Suppressor macrophage treated with lipopolysaccharide for 1 hour (primary cell): Measurements from ENCODE around the gene FOXN3.

Experiments
- DNase-seq, 3 donors: peaks; one replicate each; pipeline ENCODE4 v3.0.0-alpha.2; 2020 to 2022

Gene FOXN3

GRCh38 chr14:89408907-89409700 is 7.9 kb downstream of the FOXN3 start:
- no peak for DNase-seq

GRCh38 chr14:89407856-89408255 is 9.2 kb downstream of the FOXN3 start:
- no peak for DNase-seq

- peak; percentile 64 to 82 (median 68) for DNase-seq
Measured at GRCh38 chr14:89406941-89407340, 10.1 kb downstream of the FOXN3 start.

DNA sequence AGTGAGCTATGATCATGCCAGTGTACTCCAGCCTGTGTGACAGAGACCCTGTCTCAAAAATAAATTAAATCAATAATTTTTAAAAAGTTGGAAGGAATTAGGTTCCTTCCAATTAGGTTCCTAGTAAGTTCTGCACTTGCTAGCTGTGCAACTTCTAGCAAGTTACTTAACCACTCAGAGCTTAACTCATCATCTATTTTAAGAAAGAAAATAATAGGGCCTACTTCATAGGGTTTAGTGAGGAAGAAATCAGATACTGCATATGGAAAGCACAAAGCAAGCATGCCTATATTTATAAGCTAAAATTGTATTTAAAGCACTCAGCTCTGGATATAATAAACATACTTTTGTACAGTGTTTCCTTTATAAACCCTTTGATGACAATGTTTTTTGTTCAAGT is 10.7 kb downstream of the FOXN3 start:
- DNase-seq: no peak

- no peak for DNase-seq
Measured at GRCh38 chr14:89405712-89406111, 11.3 kb downstream of the FOXN3 start.

- no peak for DNase-seq
Measured at GRCh38 chr14:89402363-89402762, 14.7 kb downstream of the FOXN3 start.

DNA sequence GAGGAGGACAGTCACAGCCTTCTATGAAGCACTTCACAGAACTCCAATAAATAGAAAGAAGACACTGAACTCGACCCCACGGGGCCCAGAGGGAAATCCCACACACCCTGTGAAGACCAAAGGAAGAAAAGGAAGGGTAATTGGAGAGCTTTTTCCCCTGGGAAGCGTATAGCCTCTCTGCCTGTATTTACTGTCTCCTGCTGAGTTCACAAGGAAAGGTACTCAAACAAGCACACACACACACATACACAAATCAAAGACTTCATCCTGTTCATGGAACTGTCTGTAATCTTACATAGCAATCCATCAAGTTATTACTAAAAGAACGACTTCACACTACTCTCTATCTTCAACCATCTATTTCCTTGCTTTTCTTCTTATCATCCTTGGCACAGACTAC is 15.3 kb downstream of the FOXN3 start:
- DNase-seq: no peak

DNA sequence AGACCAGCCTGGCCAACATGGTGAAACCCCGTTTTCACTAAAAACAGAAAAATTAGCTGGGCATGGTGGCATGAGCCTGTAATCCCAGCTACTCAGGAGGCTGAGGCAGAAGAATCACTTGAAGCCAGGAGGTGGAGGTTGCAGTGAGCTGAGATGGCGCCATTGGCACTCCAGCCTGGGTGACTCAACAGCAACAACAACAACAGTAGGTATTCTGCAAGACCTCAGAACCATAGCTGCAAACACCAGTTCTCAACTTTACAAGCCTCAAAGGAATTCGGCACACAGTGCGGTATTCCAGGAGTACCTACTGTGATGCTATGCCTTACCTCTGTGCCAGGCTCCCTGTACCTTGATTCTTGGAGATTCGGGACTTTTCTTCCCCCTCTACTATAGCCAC is 15.8 kb downstream of the FOXN3 start:
- DNase-seq: no peak

DNA sequence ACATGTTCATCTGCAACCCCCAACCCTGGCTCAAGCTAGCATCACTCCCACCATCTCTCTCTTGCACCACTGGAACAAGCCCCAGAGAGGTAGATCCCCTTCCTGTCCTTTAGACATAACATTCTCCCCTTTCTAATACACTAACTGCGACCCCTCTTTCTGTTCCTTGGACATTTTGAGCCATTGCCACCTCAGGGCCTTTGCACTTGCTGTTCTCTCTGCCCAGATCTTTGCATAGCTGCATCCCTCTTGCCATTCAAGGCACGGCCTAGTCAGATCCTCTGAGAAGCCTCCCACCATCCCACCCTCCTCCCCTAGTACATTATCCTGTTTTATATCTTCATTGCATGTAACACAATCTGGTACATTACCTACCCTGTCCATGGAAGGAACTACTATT is 16.5 kb downstream of the FOXN3 start:
- DNase-seq: no peak

DNA sequence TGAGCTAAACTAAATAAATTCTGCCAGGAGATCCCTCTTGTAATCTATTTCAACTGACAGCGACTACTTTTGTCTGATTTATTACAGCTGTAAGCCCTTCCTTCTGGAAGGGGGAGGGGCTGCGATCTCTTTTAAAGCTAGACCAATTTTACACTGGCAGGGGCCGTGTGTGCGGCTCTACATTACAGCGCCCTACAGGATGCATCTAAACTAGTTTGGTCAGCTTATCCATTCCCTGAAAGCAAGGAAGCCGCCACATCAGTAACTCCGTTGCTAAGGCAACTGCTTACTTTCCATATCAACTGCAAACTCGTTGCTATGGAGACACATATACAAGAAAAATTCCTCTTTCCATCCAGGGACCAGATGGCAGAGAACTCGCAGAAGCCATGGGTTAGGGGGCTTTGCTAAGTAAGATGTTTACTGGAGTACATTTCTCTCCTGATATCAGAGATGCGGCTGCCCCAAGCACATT is 17.4 kb downstream of the FOXN3 start:
- no peak for DNase-seq

GRCh38 chr14:89399157-89399556 is 17.9 kb downstream of the FOXN3 start:
- no peak for DNase-seq

DNA sequence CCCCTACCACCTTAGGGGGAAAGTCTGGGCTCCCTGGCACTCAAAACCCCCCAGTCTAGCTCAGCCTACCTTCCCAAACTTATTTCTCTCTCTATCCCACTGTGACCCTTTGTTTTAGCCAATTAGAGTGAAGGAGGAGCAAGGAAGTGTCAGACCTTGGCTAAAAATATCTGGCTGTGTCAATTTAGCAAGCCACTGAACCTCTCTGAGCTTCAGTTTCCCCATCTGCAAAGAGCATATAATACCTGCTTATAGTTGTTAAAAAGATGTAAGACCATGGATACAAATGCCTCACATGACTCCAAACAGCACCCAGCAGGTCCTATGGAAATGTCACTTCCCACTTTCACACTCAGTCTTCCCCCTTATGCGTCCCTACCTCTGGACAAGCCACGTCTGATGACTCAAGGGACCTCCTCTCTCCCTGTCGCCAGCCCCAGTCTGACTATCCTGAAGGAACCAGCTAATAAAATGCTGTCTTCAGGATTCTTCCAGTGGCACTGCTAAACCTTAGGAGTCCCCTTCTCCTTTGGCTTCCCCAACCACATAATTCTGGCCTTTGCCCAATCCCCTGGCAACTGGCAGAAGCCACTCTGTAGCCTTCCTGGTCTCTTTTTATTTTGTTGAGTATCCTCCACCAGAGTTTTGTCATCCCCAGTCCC is 19.3 kb downstream of the FOXN3 start:
- DNase-seq: peak; percentile 58 to 66 (median 61)

DNA sequence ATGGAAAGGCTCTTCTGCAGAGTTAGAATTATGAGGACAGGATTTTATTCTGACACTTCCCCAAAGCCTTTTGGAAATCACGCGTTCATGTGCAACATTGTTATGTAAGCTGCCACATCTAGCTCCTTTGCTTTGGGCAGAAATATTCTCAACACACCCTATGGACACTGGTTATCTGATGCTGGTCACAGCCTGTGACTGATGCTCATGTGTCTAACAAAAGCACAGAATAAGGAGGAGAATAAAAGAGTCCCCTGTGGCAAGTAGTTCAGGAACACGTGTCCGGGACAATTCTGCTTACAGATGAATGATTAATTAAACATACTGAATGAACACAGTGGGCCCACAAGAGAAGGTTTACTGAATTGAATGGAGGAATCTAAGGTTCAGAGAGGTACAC is 22.1 kb downstream of the FOXN3 start:
- DNase-seq: peak; percentile 62 to 79 (median 73)

- DNase-seq: no peak
Measured at GRCh38 chr14:89393222-89393745, 23.7 kb downstream of the FOXN3 start.

DNA sequence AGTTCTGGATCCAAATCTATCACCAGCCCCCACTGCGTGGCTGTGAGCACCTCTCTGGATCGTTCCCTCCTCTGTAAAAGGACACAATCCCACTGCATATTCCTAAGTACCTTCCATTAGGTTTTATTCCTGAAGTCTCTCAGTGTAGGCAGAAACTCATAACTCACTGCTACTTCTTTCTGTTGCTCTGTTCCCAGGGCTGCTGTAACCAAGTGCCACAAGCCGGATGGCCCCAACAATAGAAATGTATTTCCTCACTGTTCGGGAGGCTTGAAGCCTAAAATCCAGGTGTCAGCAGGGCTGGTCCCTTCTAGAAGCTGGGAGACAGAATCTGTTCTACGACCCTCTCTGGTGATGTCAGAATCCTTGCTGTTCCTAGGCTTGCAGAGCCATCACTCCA is 24.9 kb downstream of the FOXN3 start:
- DNase-seq: no peak

- DNase-seq: no peak
Measured at GRCh38 chr14:89391556-89391955, 25.5 kb downstream of the FOXN3 start.

DNA sequence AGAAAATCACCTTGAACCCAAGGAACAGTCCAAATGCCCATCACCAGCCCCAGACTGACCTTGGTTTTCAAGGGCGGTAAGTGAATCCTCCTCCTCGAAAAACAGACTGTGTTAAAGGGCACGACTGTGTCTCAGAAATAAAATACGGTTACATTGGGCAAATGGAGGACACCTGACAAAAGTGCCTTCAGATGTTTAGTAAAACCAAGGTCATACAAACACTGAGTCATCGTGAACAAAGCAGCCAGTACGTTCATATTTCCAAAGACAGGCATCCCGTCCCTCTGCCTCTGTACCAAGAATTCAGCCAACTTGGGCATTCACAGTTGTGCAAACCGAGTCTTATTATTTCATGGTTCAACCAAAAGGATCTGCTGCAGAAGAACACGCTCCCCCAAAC is 25.9 kb downstream of the FOXN3 start:
- no peak for DNase-seq

- DNase-seq: peak; percentile 51 to 54 (median 52)
Measured at GRCh38 chr14:89388853-89389252, 28.2 kb downstream of the FOXN3 start.

GRCh38 chr14:89387922-89388685 is 28.9 kb downstream of the FOXN3 start:
- no peak for DNase-seq

- peak in 2 of 3 donors; percentile 33 to 41 for DNase-seq
Measured at GRCh38 chr14:89386212-89386886, 30.7 kb downstream of the FOXN3 start.

DNA sequence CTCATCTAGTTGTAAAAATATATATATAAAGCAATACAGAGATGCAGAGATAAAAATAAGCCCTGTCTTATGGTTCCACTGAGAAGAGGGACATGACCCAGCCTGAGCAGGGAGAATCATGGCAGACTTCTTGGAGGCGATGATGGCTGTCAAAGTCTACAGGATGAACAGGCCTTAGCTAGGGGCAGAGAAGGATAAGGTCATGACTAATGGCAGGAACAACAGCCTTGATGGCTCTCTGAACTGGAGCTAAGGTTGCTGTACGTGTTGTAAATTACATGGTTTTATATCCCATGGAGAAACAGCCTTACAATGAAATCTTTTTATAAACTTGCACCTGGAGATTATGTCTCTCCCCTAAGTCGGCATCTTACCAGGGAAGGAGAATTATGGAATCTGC is 32.4 kb downstream of the FOXN3 start:
- no peak for DNase-seq

GRCh38 chr14:89384023-89384422 is 33.0 kb downstream of the FOXN3 start:
- DNase-seq: no peak
